Chondrocyte (in vitro differentiated cells): ENCODE data around the gene SULT1C2. TPM values are rescaled to one million over a fixed set of nuclear protein-coding genes. Genes with fewer than 3 reads are reported as not detected.

Experiments
- DNase-seq: peaks from one replicate; pipeline ENCODE4 v3.0.0; 2021; ENCODE audit warnings: mixed read lengths, low spot score
- H3K27ac Mint-ChIP-seq: one replicate; pipeline ENCODE4 v1.8.0; 2021; ENCODE audit warnings: mild to moderate bottlenecking, moderate library complexity, mixed read lengths; ENCODE audit not compliant: unreplicated experiment
- H3K27me3 Mint-ChIP-seq: 2 replicates; pipeline ENCODE4 v1.8.0; 2021; ENCODE audit warnings: low read depth, mixed read lengths
- H3K36me3 Mint-ChIP-seq: 2 replicates; pipeline ENCODE4 v1.8.0; 2021; ENCODE audit warnings: low read depth, mixed read lengths
- H3K4me1 Mint-ChIP-seq: 2 replicates; pipeline ENCODE4 v1.8.0; 2021; ENCODE audit warnings: low read depth, mild to moderate bottlenecking, mixed read lengths
- H3K4me3 Mint-ChIP-seq: one replicate; pipeline ENCODE4 v1.8.0; 2021; ENCODE audit warnings: mild to moderate bottlenecking, moderate library complexity, mixed read lengths; ENCODE audit not compliant: unreplicated experiment
- H3K9me3 Mint-ChIP-seq: 2 replicates; pipeline ENCODE4 v1.8.0; 2021; ENCODE audit warnings: low read depth, mixed read lengths
- CTCF ChIP-seq: fragments of 200-600 bp; sonication (generic); IDR thresholded peaks from 2 replicates; pipeline ENCODE4 v1.5.0; 2021; ENCODE audit warnings: antibody characterized with exemption, mild to moderate bottlenecking, moderate library complexity
- total RNA-seq: library from RNA; stranded (reverse); gene quantifications from 3 replicates; pipeline ENCODE4 v1.2.1, GENCODE V29; 2021

Gene SULT1C2
- total RNA-seq, 1 donor from 2014 or later = 0.27 TPM

GRCh38 chr2:108329771-108330170 lies 41.1 kb downstream of the SULT1C2 start:
- Mint-ChIP-seq H3K36me3 (peaks cover under 1% of the 10 kb centered on the region), H3K27ac (no peak overlapping the region), H3K4me3 (no peak overlapping the region), H3K9me3 (no peaks in the 10 kb centered on the region), H3K4me1 (peaks cover 16% of the 10 kb centered on the region), H3K27me3 (peaks cover 1% of the 10 kb centered on the region)
- DNase-seq = no peak
- no peak for TF ChIP-seq CTCF

GRCh38 chr2:108330979-108331378 lies 42.3 kb downstream of the SULT1C2 start:
- Mint-ChIP-seq H3K9me3 (no peaks in the 10 kb centered on the region), H3K27ac (peak overlapping the region; percentile 29), H3K36me3 (peaks cover 2% of the 10 kb centered on the region), H3K4me3 (no peak overlapping the region), H3K4me1 (peaks cover 10% of the 10 kb centered on the region), H3K27me3 (peaks cover 6% of the 10 kb centered on the region)
- no peak for TF ChIP-seq CTCF
- DNase-seq = no peak

GRCh38 chr2:108345951-108346350 lies 57.3 kb downstream of the SULT1C2 start:
- H3K4me1 Mint-ChIP-seq = peaks cover 7% of the 10 kb centered on the region
- peaks cover 4% of the 10 kb centered on the region for H3K36me3 Mint-ChIP-seq
- H3K27ac Mint-ChIP-seq = no peak overlapping the region
- no peak overlapping the region for H3K4me3 Mint-ChIP-seq
- peaks cover 4% of the 10 kb centered on the region for H3K9me3 Mint-ChIP-seq
- no peaks in the 10 kb centered on the region for H3K27me3 Mint-ChIP-seq
- no peak for TF ChIP-seq CTCF
- no peak for DNase-seq

GRCh38 chr2:108346827-108347226 lies 58.1 kb downstream of the SULT1C2 start:
- no peaks in the 10 kb centered on the region for H3K27me3 Mint-ChIP-seq
- TF ChIP-seq CTCF = no peak
- no peak for DNase-seq
- peaks cover 4% of the 10 kb centered on the region for H3K36me3 Mint-ChIP-seq
- H3K9me3 Mint-ChIP-seq = no peaks in the 10 kb centered on the region
- no peak overlapping the region for H3K27ac Mint-ChIP-seq
- H3K4me3 Mint-ChIP-seq = no peak overlapping the region
- peaks cover 14% of the 10 kb centered on the region for H3K4me1 Mint-ChIP-seq

GRCh38 chr2:108347786-108348185 lies 59.1 kb downstream of the SULT1C2 start:
- no peak overlapping the region for H3K27ac Mint-ChIP-seq
- peaks cover 4% of the 10 kb centered on the region for H3K36me3 Mint-ChIP-seq
- no peak for DNase-seq
- peaks cover 24% of the 10 kb centered on the region for H3K4me1 Mint-ChIP-seq
- no peaks in the 10 kb centered on the region for H3K27me3 Mint-ChIP-seq
- TF ChIP-seq CTCF = no peak
- no peak overlapping the region for H3K4me3 Mint-ChIP-seq
- H3K9me3 Mint-ChIP-seq = no peaks in the 10 kb centered on the region
